ENCODE results near the gene MROH7. TPM values are rescaled to one million over a fixed set of nuclear protein-coding genes. Genes with fewer than 3 reads are reported as not detected.

MROH7 gene
- total and polyA plus RNA-seq, 2 experiments from 2014 or later = 0.24 to 0.87 TPM

GRCh38 chr1:54602554-54602953 lies 39.0 kb upstream of the MROH7 start:
- no peaks in the 10 kb centered on the region for H3K27me3 ChIP-seq
- no peak overlapping the region for H3K27ac ChIP-seq
- no peaks in the 10 kb centered on the region for H3K9me2 ChIP-seq (replicated peaks; ENCODE audit: insufficient read depth)
- no peaks in the 10 kb centered on the region for H3K9me3 ChIP-seq (ENCODE audit: low read depth)
- H3K4me3 ChIP-seq = no peak overlapping the region
- H4K20me1 ChIP-seq (ENCODE audit: insufficient read depth, poor library complexity, severe bottlenecking) = no peaks in the 10 kb centered on the region
- H2AFZ ChIP-seq = no peak overlapping the region
- no peak for DNase-seq (ENCODE audit: low spot score)
- H3K79me2 ChIP-seq = no peaks in the 10 kb centered on the region
- no peak overlapping the region for H3K4me2 ChIP-seq
- H3K36me3 ChIP-seq (replicated peaks; ENCODE audit: insufficient read depth, low read depth) = no peaks in the 10 kb centered on the region
- TF ChIP-seq, protein P1, sequence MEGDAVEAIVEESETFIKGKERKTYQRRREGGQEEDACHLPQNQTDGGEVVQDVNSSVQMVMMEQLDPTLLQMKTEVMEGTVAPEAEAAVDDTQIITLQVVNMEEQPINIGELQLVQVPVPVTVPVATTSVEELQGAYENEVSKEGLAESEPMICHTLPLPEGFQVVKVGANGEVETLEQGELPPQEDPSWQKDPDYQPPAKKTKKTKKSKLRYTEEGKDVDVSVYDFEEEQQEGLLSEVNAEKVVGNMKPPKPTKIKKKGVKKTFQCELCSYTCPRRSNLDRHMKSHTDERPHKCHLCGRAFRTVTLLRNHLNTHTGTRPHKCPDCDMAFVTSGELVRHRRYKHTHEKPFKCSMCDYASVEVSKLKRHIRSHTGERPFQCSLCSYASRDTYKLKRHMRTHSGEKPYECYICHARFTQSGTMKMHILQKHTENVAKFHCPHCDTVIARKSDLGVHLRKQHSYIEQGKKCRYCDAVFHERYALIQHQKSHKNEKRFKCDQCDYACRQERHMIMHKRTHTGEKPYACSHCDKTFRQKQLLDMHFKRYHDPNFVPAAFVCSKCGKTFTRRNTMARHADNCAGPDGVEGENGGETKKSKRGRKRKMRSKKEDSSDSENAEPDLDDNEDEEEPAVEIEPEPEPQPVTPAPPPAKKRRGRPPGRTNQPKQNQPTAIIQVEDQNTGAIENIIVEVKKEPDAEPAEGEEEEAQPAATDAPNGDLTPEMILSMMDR (IDR thresholded peaks at IDR 0.05; ENCODE audit: poor library complexity) = no peak
- no peak for TF ChIP-seq EZH2 (IDR thresholded peaks at IDR 0.05; ENCODE audit: borderline replicate concordance)
- no peak for TF ChIP-seq EZH2phosphoT487 (IDR thresholded peaks at IDR 0.05; ENCODE audit: low read depth, severe bottlenecking, unreplicated experiment)
- H3K4me1 ChIP-seq (ENCODE audit: insufficient read depth) = no peaks in the 10 kb centered on the region
- WGBS (ENCODE audit: low lambda C conversion rate, missing lambda C conversion rate) = 93% methylated on average over 14 of the region's 18 CpGs

- no peak for DNase-seq (ENCODE audit: low spot score)
- no peaks in the 10 kb centered on the region for H3K4me1 ChIP-seq (ENCODE audit: insufficient read depth)
- H4K20me1 ChIP-seq (ENCODE audit: insufficient read depth, poor library complexity, severe bottlenecking) = no peaks in the 10 kb centered on the region
- H2AFZ ChIP-seq = no peak overlapping the region
- H3K79me2 ChIP-seq = no peaks in the 10 kb centered on the region
- H3K27ac ChIP-seq = no peak overlapping the region
- H3K36me3 ChIP-seq (replicated peaks; ENCODE audit: insufficient read depth, low read depth) = no peaks in the 10 kb centered on the region
- no peak for TF ChIP-seq EZH2 (IDR thresholded peaks at IDR 0.05; ENCODE audit: borderline replicate concordance)
- TF ChIP-seq EZH2phosphoT487 (IDR thresholded peaks at IDR 0.05; ENCODE audit: low read depth, severe bottlenecking, unreplicated experiment) = no peak
- TF ChIP-seq, protein P1 (IDR thresholded peaks at IDR 0.05; ENCODE audit: poor library complexity) = no peak
- H3K4me2 ChIP-seq = no peak overlapping the region
- WGBS (ENCODE audit: low lambda C conversion rate, missing lambda C conversion rate) = 92% methylated on average over 6 of the region's 6 CpGs
- no peaks in the 10 kb centered on the region for H3K9me3 ChIP-seq (ENCODE audit: low read depth)
- H3K4me3 ChIP-seq = no peak overlapping the region
- H3K27me3 ChIP-seq = no peaks in the 10 kb centered on the region
- no peaks in the 10 kb centered on the region for H3K9me2 ChIP-seq (replicated peaks; ENCODE audit: insufficient read depth)
Observed at GRCh38 chr1:54603241-54603640, 38.3 kb upstream of the MROH7 start.

DNA sequence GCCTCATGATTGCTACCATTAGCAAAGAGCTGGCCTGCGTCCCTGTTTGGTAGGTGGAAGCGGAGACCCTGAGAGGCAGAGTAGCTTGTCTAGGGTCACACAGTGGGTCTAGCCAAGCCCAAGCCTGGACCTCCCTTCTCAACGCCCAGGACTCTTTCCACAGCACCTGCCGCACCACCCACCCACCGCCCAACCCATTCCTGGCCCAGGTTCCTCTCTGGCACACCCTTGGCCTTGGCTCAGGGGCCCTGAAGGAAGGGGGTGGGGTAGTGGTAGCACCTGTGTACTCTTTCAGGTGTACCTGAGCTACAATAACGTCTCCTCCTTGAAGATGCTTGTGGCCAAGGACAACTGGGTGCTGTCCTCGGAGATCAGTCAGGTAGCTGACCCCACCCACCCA lies 37.5 kb upstream of the MROH7 start:
- no peak overlapping the region for H3K4me3 ChIP-seq
- no peaks in the 10 kb centered on the region for H3K79me2 ChIP-seq
- WGBS (ENCODE audit: low lambda C conversion rate, missing lambda C conversion rate) = 92% methylated on average over 7 of the region's 7 CpGs
- no peak overlapping the region for H2AFZ ChIP-seq
- no peaks in the 10 kb centered on the region for H3K9me3 ChIP-seq (ENCODE audit: low read depth)
- no peaks in the 10 kb centered on the region for H3K9me2 ChIP-seq (replicated peaks; ENCODE audit: insufficient read depth)
- H3K27me3 ChIP-seq = no peaks in the 10 kb centered on the region
- no peak for TF ChIP-seq EZH2phosphoT487 (IDR thresholded peaks at IDR 0.05; ENCODE audit: low read depth, severe bottlenecking, unreplicated experiment)
- TF ChIP-seq, protein P1 (IDR thresholded peaks at IDR 0.05; ENCODE audit: poor library complexity) = no peak
- TF ChIP-seq EZH2 (IDR thresholded peaks at IDR 0.05; ENCODE audit: borderline replicate concordance) = no peak
- no peak for DNase-seq (ENCODE audit: low spot score)
- H3K27ac ChIP-seq = no peak overlapping the region
- H4K20me1 ChIP-seq (ENCODE audit: insufficient read depth, poor library complexity, severe bottlenecking) = no peaks in the 10 kb centered on the region
- no peaks in the 10 kb centered on the region for H3K36me3 ChIP-seq (replicated peaks; ENCODE audit: insufficient read depth, low read depth)
- no peaks in the 10 kb centered on the region for H3K4me1 ChIP-seq (ENCODE audit: insufficient read depth)
- no peak overlapping the region for H3K4me2 ChIP-seq
